Measurements from ENCODE around the gene RBM42. TPM values are rescaled to one million over a fixed set of nuclear protein-coding genes. Genes with fewer than 3 reads are reported as not detected.

Gene RBM42
- total RNA-seq, 1 donor from 2014 or later = 69.0 TPM

GRCh38 chr19:35613574-35613973 is 15.3 kb upstream of the RBM42 start:
- peaks cover 0 to 8% of the 10 kb centered on the region in 2 donors for H3K4me1 ChIP-seq
- TF ChIP-seq CTCF (IDR thresholded peaks at IDR 0.05) = no peak
- intact Hi-C loops (cut with DNase I) = loop anchor here (10.0 kb wide), 1 partner anchor 489 kb away; no protein-coding TSS in a partner anchor
- H3K4me3 ChIP-seq = no peak overlapping the region
- no peak overlapping the region for H3K27ac ChIP-seq
- DNase-seq (ENCODE audit: low spot score in 2 of 2) = no peak
- no peaks in the 10 kb centered on the region for H3K27me3 ChIP-seq
- no peaks in the 10 kb centered on the region for H3K9me3 ChIP-seq
- H3K36me3 ChIP-seq = peaks cover 0 to 10% of the 10 kb centered on the region in 2 donors

- Histone ChIP-seq H3K27me3 (no peaks in the 10 kb centered on the region), H3K27ac (no peak overlapping the region), H3K4me1 (peaks cover 0 to 8% of the 10 kb centered on the region in 2 donors), H3K4me3 (no peak overlapping the region), H3K9me3 (no peaks in the 10 kb centered on the region), H3K36me3 (peaks cover 0 to 12% of the 10 kb centered on the region in 2 donors)
- TF ChIP-seq CTCF (IDR thresholded peaks at IDR 0.05) = no peak
- intact Hi-C loops (cut with DNase I) = loop anchor here (10.0 kb wide), 1 partner anchor 490 kb away; no protein-coding TSS in a partner anchor
- DNase-seq (ENCODE audit: low spot score in 2 of 2) = no peak
Measured at GRCh38 chr19:35615036-35615435, 13.8 kb upstream of the RBM42 start.

- Histone ChIP-seq H3K4me1 (no peaks in the 10 kb centered on the region), H3K9me3 (no peaks in the 10 kb centered on the region), H3K27me3 (no peaks in the 10 kb centered on the region), H3K36me3 (peaks cover 0 to 21% of the 10 kb centered on the region in 2 donors), H3K4me3 (no peak overlapping the region), H3K27ac (no peak overlapping the region)
- intact Hi-C loops (cut with DNase I) = loop anchor here (10.0 kb wide), 1 partner anchor 494 kb away; no protein-coding TSS in a partner anchor
- no peak for TF ChIP-seq CTCF (IDR thresholded peaks at IDR 0.05)
- DNase-seq (ENCODE audit: low spot score in 2 of 2) = no peak
Measured at GRCh38 chr19:35618857-35619256, 10.0 kb upstream of the RBM42 start.

GRCh38 chr19:35619290-35619923 is 9.4 kb upstream of the RBM42 start:
- Histone ChIP-seq H3K9me3 (no peaks in the 10 kb centered on the region), H3K36me3 (peaks cover 0 to 21% of the 10 kb centered on the region in 2 donors), H3K27ac (no peak overlapping the region), H3K4me1 (no peaks in the 10 kb centered on the region), H3K27me3 (no peaks in the 10 kb centered on the region), H3K4me3 (no peak overlapping the region)
- TF ChIP-seq CTCF (IDR thresholded peaks at IDR 0.05) = no peak
- DNase-seq (ENCODE audit: low spot score in 2 of 2) = no peak
- intact Hi-C loops (cut with DNase I) = loop anchor here (10.0 kb wide), 1 partner anchor 495 kb away; no protein-coding TSS in a partner anchor

- Histone ChIP-seq H3K9me3 (no peaks in the 10 kb centered on the region), H3K27me3 (no peaks in the 10 kb centered on the region), H3K4me1 (no peaks in the 10 kb centered on the region), H3K4me3 (no peak overlapping the region), H3K27ac (no peak overlapping the region), H3K36me3 (peaks cover 0 to 20% of the 10 kb centered on the region in 2 donors)
- no peak for TF ChIP-seq CTCF (IDR thresholded peaks at IDR 0.05)
- intact Hi-C loops (cut with DNase I) = no loop called here
- DNase-seq (ENCODE audit: low spot score in 2 of 2) = no peak
Measured at GRCh38 chr19:35620001-35620400, 8.8 kb upstream of the RBM42 start.
